Stomach (tissue), 9 donors: ENCODE data around the gene CYP24A1. TPM values are rescaled to one million over a fixed set of nuclear protein-coding genes. Genes with fewer than 3 reads are reported as not detected.

Source experiments
- DNase-seq, 2 donors: peaks; one replicate each; pipeline versions ENCODE4 v3.0.0 to v3.0.0-alpha.2; 2013 to 2019
- H3K27ac ChIP-seq, 5 donors: fragments of 200-600 bp in 4 of 5; sonication (generic) in 4 of 5; one replicate each; pipeline ENCODE4 v1.5.1; 2013 to 2019; ENCODE audit warnings: mild to moderate bottlenecking in 1 of 5, moderate library complexity in 1 of 5
- H3K27me3 ChIP-seq, 3 donors: fragments of 200-600 bp; sonication (generic); one replicate each; pipeline ENCODE4 v1.5.1; 2017 to 2019; ENCODE audit warnings: mixed run types in 1 of 3
- H3K36me3 ChIP-seq, 4 donors: fragments of 200-600 bp; sonication (generic); 1 replicate in 3 of 4; 2 replicates in 1 of 4; pipeline ENCODE4 v1.5.1; 2016 to 2019
- H3K4me1 ChIP-seq, 4 donors: fragments of 200-600 bp; sonication (generic); one replicate each; pipeline ENCODE4 v1.5.1; 2016 to 2019
- H3K4me3 ChIP-seq, 4 donors: fragments of 200-600 bp; sonication (generic) in 3 of 4; one replicate each; pipeline ENCODE4 v1.5.1; 2016 to 2019; ENCODE audit warnings: mild to moderate bottlenecking in 1 of 4
- H3K9me3 ChIP-seq, 4 donors: fragments of 200-600 bp; sonication (generic); one replicate each; pipeline ENCODE4 v1.5.1; 2016 to 2019
- CTCF ChIP-seq, 7 experiments: fragments of 450-650 bp in 4 of 7; fragments of 200-600 bp in 3 of 7; sonication (generic) in 3 of 7; IDR thresholded peaks; one replicate each; pipeline ENCODE4 v1.5.1; 2016 to 2019; ENCODE audit warnings: antibody characterized with exemption in 7 of 7, control low read depth in 2 of 7, mild to moderate bottlenecking in 1 of 7
- EP300 ChIP-seq: sonication (generic); formaldehyde crosslinking; IDR thresholded peaks from one replicate; pipeline ENCODE4 v1.6.1; 2017; ENCODE audit warnings: antibody characterized with exemption
- POLR2A ChIP-seq, 4 donors: fragments of 450-650 bp; IDR thresholded peaks; one replicate each; pipeline ENCODE4 v1.6.1; 2016; ENCODE audit warnings: antibody characterized with exemption in 4 of 4, control low read depth in 2 of 4, mild to moderate bottlenecking in 1 of 4, moderate library complexity in 1 of 4
- POLR2AphosphoS5 ChIP-seq, 3 donors: sonication (generic); formaldehyde crosslinking; IDR thresholded peaks; one replicate each; pipeline ENCODE4 v1.6.1; 2016; ENCODE audit warnings: antibody characterized with exemption in 3 of 3
- WGBS, 5 donors: extraction: QIAGEN DNeasy Blood & Tissue Kit in 3 of 5; methylation state at CpG; one replicate each; pipeline versions ENCODE4 v1.1.5 to v1.1.7; 2013 to 2018; 5-methylcytosine and 5-hydroxymethylcytosine counted together
- intact Hi-C: fragments of 100-400 bp; cut with DNase I; formaldehyde crosslinking; loops from one replicate; pipeline ENCODE4 v1.15.1; 2023; ENCODE audit warnings: low total_unique reads
- polyA plus RNA-seq, 3 donors: library from polyadenylated mRNA; stranded (reverse); fragments of 200-250 nt; gene quantifications; one replicate each; pipeline ENCODE4 v1.2.3, GENCODE V29; 2013
- total RNA-seq, 5 donors: library from RNA; depleted of rRNA; stranded (reverse); fragments of >200 nt; gene quantifications; one replicate each; pipeline versions ENCODE4 v1.1.0 to v1.2.3, GENCODE V29; 2014 to 2016
- donor health status: healthy with polysubstance abuse.
- donor health status: Bipolar disorder and iron deficiency.
- donor health status: healthy.

The CYP24A1 gene
- total and polyA plus RNA-seq, 8 donors: 1.2 TPM; not detected in 7

- Histone ChIP-seq H3K4me3 (no peak overlapping the region), H3K9me3 (no peaks in the 10 kb centered on the region), H3K4me1 (peaks cover 0 to 9% (median 5%) of the 10 kb centered on the region in 4 donors), H3K36me3 (no peaks in the 10 kb centered on the region), H3K27ac (no peak overlapping the region), H3K27me3 (no peaks in the 10 kb centered on the region)
- DNase-seq: no peak
- TF ChIP-seq POLR2AphosphoS5 (IDR thresholded peaks at IDR 0.05) (no peak), CTCF (IDR thresholded peaks at IDR 0.05) (no peak), EP300 (no peak), POLR2A (IDR thresholded peaks at IDR 0.05) (no peak)
- 72 to 91% (median 86%) methylated on average over 1 of the region's 1 CpG for WGBS, 5 donors
- intact Hi-C loops: no loop called here
Observed at GRCh38 chr20:54122189-54122588, 51.6 kb downstream of the CYP24A1 start.

DNA sequence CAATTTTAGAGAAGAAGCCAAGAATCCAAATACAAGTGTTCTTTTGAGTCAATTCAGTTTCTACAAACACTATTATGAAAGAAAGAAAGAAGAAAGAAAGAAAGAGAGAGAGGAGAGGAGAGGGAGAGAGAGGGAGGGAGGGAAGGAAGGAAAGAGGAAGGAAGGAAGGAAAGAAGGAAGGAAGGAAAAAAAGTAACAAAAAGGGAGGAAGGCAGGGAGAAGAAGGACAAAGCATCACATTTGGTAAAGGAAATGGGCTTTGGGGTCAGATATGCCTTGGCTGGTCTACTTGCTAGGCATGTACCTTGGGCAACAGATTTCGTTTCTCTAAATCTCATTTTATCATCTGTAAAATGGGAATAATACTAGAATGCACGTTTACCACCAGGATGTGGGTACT, 54.0 kb downstream of the CYP24A1 start:
- no peak for DNase-seq
- H3K9me3 ChIP-seq: no peaks in the 10 kb centered on the region
- H3K36me3 ChIP-seq: no peaks in the 10 kb centered on the region
- peaks cover 0 to 9% (median 5%) of the 10 kb centered on the region in 4 donors for H3K4me1 ChIP-seq
- 73 to 86% (median 80%) methylated on average over 2 of the region's 2 CpGs for WGBS, 5 donors
- TF ChIP-seq POLR2A (IDR thresholded peaks at IDR 0.05) (no peak), POLR2AphosphoS5 (IDR thresholded peaks at IDR 0.05) (no peak), EP300 (no peak), CTCF (IDR thresholded peaks at IDR 0.05) (no peak)
- H3K27ac ChIP-seq: no peak overlapping the region
- intact Hi-C loops: no loop called here
- H3K27me3 ChIP-seq: no peaks in the 10 kb centered on the region
- H3K4me3 ChIP-seq: no peak overlapping the region

- H3K4me3 ChIP-seq: no peak overlapping the region
- DNase-seq: no peak
- intact Hi-C loops: no loop called here
- H3K36me3 ChIP-seq: no peaks in the 10 kb centered on the region
- WGBS, 5 donors: 78 to 88% (median 80%) methylated on average over 9 of the region's 9 CpGs
- no peaks in the 10 kb centered on the region for H3K9me3 ChIP-seq
- TF ChIP-seq POLR2AphosphoS5 (IDR thresholded peaks at IDR 0.05) (no peak), CTCF (IDR thresholded peaks at IDR 0.05) (no peak), POLR2A (IDR thresholded peaks at IDR 0.05) (no peak), EP300 (no peak)
- peaks cover 0 to 7% (median 5%) of the 10 kb centered on the region in 4 donors for H3K4me1 ChIP-seq
- H3K27me3 ChIP-seq: no peaks in the 10 kb centered on the region
- no peak overlapping the region for H3K27ac ChIP-seq
Observed at GRCh38 chr20:54118220-54119001, 55.4 kb downstream of the CYP24A1 start.

DNA sequence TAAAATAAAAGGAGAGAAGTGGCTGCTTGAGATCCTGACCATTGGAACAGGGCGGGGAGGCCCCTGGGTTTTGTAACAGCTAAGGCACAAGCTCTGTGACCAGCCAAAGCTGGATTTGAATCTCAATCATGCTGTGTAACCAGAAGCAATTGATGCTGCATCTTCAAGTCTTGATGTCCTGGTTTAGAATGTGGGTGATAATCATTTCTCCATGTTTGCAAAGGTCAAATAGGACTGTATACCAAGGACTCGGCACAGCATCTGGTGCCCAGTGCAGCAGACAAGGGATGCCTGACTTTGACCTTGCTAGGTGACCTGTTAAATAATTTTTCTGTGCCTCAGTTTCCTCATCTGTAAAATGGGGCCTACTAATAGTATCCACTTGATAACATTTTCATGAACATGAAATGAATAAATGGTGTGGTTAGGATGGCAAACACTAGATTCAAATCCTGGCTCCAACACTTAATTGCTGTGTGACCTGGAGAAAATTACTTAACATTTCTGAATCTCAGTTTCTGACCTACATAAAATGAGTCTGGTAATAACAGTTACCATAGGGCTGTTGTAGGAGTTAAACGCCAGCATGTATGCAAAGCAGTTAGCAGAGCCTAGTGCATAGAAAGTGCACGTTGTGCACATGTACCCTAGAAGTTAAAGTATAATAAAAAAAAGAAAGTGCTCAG, 57.1 kb downstream of the CYP24A1 start:
- Histone ChIP-seq H3K27ac (peak overlapping the region in 2 of 5 donors; percentile 23 to 43), H3K36me3 (no peaks in the 10 kb centered on the region), H3K27me3 (no peaks in the 10 kb centered on the region), H3K9me3 (no peaks in the 10 kb centered on the region), H3K4me3 (no peak overlapping the region), H3K4me1 (no peaks in the 10 kb centered on the region)
- intact Hi-C loops: no loop called here
- TF ChIP-seq POLR2AphosphoS5 (IDR thresholded peaks at IDR 0.05) (no peak), EP300 (no peak), POLR2A (IDR thresholded peaks at IDR 0.05) (no peak), CTCF (IDR thresholded peaks at IDR 0.05) (no peak)
- WGBS, 5 donors: 84 to 91% (median 87%) methylated on average over 4 of the region's 4 CpGs
- DNase-seq: no peak
